Ovary (tissue), 9 donors: ENCODE data around the gene KRT27. TPM values are rescaled to one million over a fixed set of nuclear protein-coding genes. Genes with fewer than 3 reads are reported as not detected.

Experiments used
- DNase-seq, 5 donors: peaks; one replicate each; pipeline ENCODE4 v3.0.0-alpha.2; 2019 to 2020
- H3K27ac ChIP-seq, 2 donors: fragments of 200-600 bp; one replicate each; pipeline versions ENCODE4 v1.5.1 to v1.8.0; 2019 to 2022
- H3K27me3 ChIP-seq: fragments of 200-600 bp; one replicate; pipeline ENCODE4 v1.8.0; 2022
- H3K36me3 ChIP-seq: fragments of 200-600 bp; sonication (generic); one replicate; pipeline ENCODE4 v1.5.1; 2019
- H3K4me1 ChIP-seq: one replicate; pipeline ENCODE4 v1.8.1; 2013; ENCODE audit warnings: mild to moderate bottlenecking, moderate library complexity; ENCODE audit not compliant: insufficient read depth
- H3K4me3 ChIP-seq: fragments of 200-600 bp; sonication (generic); one replicate; pipeline ENCODE4 v1.5.1; 2017
- H3K9me3 ChIP-seq, 2 donors: fragments of 200-600 bp in 1 of 2; sonication (generic) in 1 of 2; one replicate each; pipeline versions ENCODE4 v1.5.1 to v1.8.1; 2013 to 2019; ENCODE audit warnings: mild to moderate bottlenecking in 1 of 2, moderate library complexity in 1 of 2
- EP300 ChIP-seq: sonication (generic); formaldehyde crosslinking; IDR thresholded peaks from one replicate; pipeline ENCODE4 v1.6.1; 2017; ENCODE audit warnings: antibody characterized with exemption
- POLR2A ChIP-seq: fragments of 450-650 bp; IDR thresholded peaks from one replicate; pipeline ENCODE4 v1.6.1; 2017; ENCODE audit warnings: antibody characterized with exemption, mild to moderate bottlenecking, moderate library complexity
- WGBS, 3 donors: extraction: QIAGEN DNeasy Blood & Tissue Kit in 1 of 3; methylation state at CpG; one replicate each; pipeline versions ENCODE4 v1.1.5 to v1.1.7; 2013 to 2017; 5-methylcytosine and 5-hydroxymethylcytosine counted together
- intact Hi-C, 4 donors: fragments of 100-400 bp; cut with DNase I; formaldehyde crosslinking; loops; one replicate each; pipeline versions ENCODE4 v1.11.0 to v1.15.1; 2022 to 2023
- polyA plus RNA-seq, 2 donors: library from polyadenylated mRNA; stranded (reverse); fragments of 200-250 nt in 1 of 2; fragments of 350-450 nt in 1 of 2; fragmentation: Illumina TruSeq in 1 of 2; extraction: RNeasy Lipid Tissue Mini Kit (QIAGEN cat#74804) in 1 of 2; gene quantifications; one replicate each; pipeline ENCODE4 v1.2.3, GENCODE V29; 2013 to 2014
- total RNA-seq, 7 donors: library from RNA; depleted of rRNA in 2 of 7; stranded (reverse); fragments of >200 nt in 2 of 7; fragmentation: NEBNext Ultra II Directional in 3 of 7; extraction: Animal tissue kit (Norgen Biotek cat#: 25700) in 3 of 7; gene quantifications; one replicate each; pipeline versions ENCODE4 v1.1.0 to v1.2.4, GENCODE V29; 2016 to 2023
- TF ChIP-seq, protein P1 (sequence below), 3 donors: fragments of 450-650 bp in 2 of 3; fragments of 200-600 bp in 1 of 3; IDR thresholded peaks; one replicate each; pipeline versions ENCODE4 v1.5.1 to v1.8.0; 2016 to 2022; ENCODE audit warnings: antibody characterized with exemption in 3 of 3, mild to moderate bottlenecking in 1 of 3
- donor health status: DM: no; HTN: no; CAD: no; lungs with moderate emphysema.
- donor health status: DM: no; HTN: no; CAD: no.
- donor health status: Bipolar disorder and iron deficiency.
- donor health status: DM: yes; HTN: yes; CAD: no.
- donor health status: DM: no; HTN: no; CAD: no.
- donor health status: DM: yes; HTN: yes; CAD: no.

The KRT27 gene
- total and polyA plus RNA-seq, 9 donors, result not detected

GRCh38 chr17:40812639-40813038 lies 30.3 kb upstream of the KRT27 start:
- H3K27me3 ChIP-seq, result no peaks in the 10 kb centered on the region
- no peak for TF ChIP-seq POLR2A
- TF ChIP-seq, protein P1, sequence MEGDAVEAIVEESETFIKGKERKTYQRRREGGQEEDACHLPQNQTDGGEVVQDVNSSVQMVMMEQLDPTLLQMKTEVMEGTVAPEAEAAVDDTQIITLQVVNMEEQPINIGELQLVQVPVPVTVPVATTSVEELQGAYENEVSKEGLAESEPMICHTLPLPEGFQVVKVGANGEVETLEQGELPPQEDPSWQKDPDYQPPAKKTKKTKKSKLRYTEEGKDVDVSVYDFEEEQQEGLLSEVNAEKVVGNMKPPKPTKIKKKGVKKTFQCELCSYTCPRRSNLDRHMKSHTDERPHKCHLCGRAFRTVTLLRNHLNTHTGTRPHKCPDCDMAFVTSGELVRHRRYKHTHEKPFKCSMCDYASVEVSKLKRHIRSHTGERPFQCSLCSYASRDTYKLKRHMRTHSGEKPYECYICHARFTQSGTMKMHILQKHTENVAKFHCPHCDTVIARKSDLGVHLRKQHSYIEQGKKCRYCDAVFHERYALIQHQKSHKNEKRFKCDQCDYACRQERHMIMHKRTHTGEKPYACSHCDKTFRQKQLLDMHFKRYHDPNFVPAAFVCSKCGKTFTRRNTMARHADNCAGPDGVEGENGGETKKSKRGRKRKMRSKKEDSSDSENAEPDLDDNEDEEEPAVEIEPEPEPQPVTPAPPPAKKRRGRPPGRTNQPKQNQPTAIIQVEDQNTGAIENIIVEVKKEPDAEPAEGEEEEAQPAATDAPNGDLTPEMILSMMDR (IDR thresholded peaks at IDR 0.05), result no peak
- no peak for TF ChIP-seq EP300
- no peak overlapping the region for H3K4me3 ChIP-seq
- H3K4me1 ChIP-seq, result no peaks in the 10 kb centered on the region
- H3K27ac ChIP-seq, result no peak overlapping the region
- no peaks in the 10 kb centered on the region for H3K9me3 ChIP-seq
- H3K36me3 ChIP-seq, result no peaks in the 10 kb centered on the region
- no peak for DNase-seq
- intact Hi-C loops, result no loop called here
- 76 to 79% (median 79%) methylated on average over 3 of the region's 3 CpGs for WGBS, 3 donors

GRCh38 chr17:40810494-40810893 lies 28.1 kb upstream of the KRT27 start:
- H3K27ac ChIP-seq, result no peak overlapping the region
- H3K36me3 ChIP-seq, result no peaks in the 10 kb centered on the region
- H3K27me3 ChIP-seq, result no peaks in the 10 kb centered on the region
- no peaks in the 10 kb centered on the region for H3K9me3 ChIP-seq
- DNase-seq, result no peak
- H3K4me3 ChIP-seq, result no peak overlapping the region
- no peak for TF ChIP-seq POLR2A
- TF ChIP-seq EP300, result no peak
- TF ChIP-seq, protein P1 (IDR thresholded peaks at IDR 0.05), result no peak
- WGBS, 3 donors, result 49 to 61% (median 52%) methylated on average over 6 of the region's 6 CpGs
- intact Hi-C loops, result no loop called here
- H3K4me1 ChIP-seq, result no peaks in the 10 kb centered on the region

- H3K27me3 ChIP-seq, result no peaks in the 10 kb centered on the region
- no peak overlapping the region for H3K4me3 ChIP-seq
- no peaks in the 10 kb centered on the region for H3K9me3 ChIP-seq
- TF ChIP-seq EP300, result no peak
- no peak for TF ChIP-seq POLR2A
- TF ChIP-seq, protein P1 (IDR thresholded peaks at IDR 0.05), result no peak
- no peak overlapping the region for H3K27ac ChIP-seq
- no peak for DNase-seq
- 23 to 37% (median 24%) methylated on average over 2 of the region's 2 CpGs for WGBS, 3 donors
- H3K4me1 ChIP-seq, result no peaks in the 10 kb centered on the region
- intact Hi-C loops, result loop anchor here in 3 of 4 donors (10.0 kb wide), 1 partner anchor 855 kb away; no protein-coding TSS in a partner anchor
- no peaks in the 10 kb centered on the region for H3K36me3 ChIP-seq
These were observed 27.5 kb upstream of the KRT27 start for GRCh38 chr17:40809721-40810421.

GRCh38 chr17:40806131-40806530 lies 23.8 kb upstream of the KRT27 start:
- no peak for DNase-seq
- WGBS, 3 donors, result 57 to 68% (median 61%) methylated on average over 3 of the region's 3 CpGs
- intact Hi-C loops, result loop anchor here in 3 of 4 donors (10.0 kb wide), 1 partner anchor 859 kb away; no protein-coding TSS in a partner anchor

More at GRCh38 chr17:40806131-40806530, 23.8 kb upstream of the KRT27 start:
- Histone ChIP-seq H3K9me3 (no peaks in the 10 kb centered on the region), H3K27me3 (no peaks in the 10 kb centered on the region), H3K4me3 (no peak overlapping the region), H3K27ac (no peak overlapping the region), H3K4me1 (no peaks in the 10 kb centered on the region), H3K36me3 (no peaks in the 10 kb centered on the region)
- TF ChIP-seq, protein P1 (IDR thresholded peaks at IDR 0.05), result no peak
- TF ChIP-seq POLR2A (no peak), EP300 (no peak)
